ENCODE data around the gene SYT17.

SYT17 gene

GRCh38 chr16:19266774-19267173 lies 98.7 kb downstream of the SYT17 start:
- DNase-seq = no peak

GRCh38 chr16:19269098-19269497 lies 101.1 kb downstream of the SYT17 start:
- DNase-seq = no peak

GRCh38 chr16:19274165-19274797 lies 106.2 kb downstream of the SYT17 start:
- DNase-seq = no peak

GRCh38 chr16:19278403-19278802 lies 110.4 kb downstream of the SYT17 start:
- no peak for DNase-seq

- DNase-seq = no peak
Measured at GRCh38 chr16:19281246-19281645, 113.2 kb downstream of the SYT17 start.

GRCh38 chr16:19282101-19282500 lies 114.1 kb downstream of the SYT17 start:
- DNase-seq = no peak

GRCh38 chr16:19283637-19284036 lies 115.6 kb downstream of the SYT17 start:
- DNase-seq = no peak

- DNase-seq = no peak
Measured at GRCh38 chr16:19284207-19284606, 116.2 kb downstream of the SYT17 start.

- DNase-seq = no peak
Measured at GRCh38 chr16:19285431-19285830, 117.4 kb downstream of the SYT17 start, which contains the start of gene CLEC19A. Gene CLEC19A, plus strand, starts transcription at chr16:19285731. Its CDS starts 121 bp downstream, at chr16:19285852.

GRCh38 chr16:19286827-19287226 lies 118.8 kb downstream of the SYT17 start:
- DNase-seq = no peak

GRCh38 chr16:19287241-19287640 lies 119.2 kb downstream of the SYT17 start:
- no peak for DNase-seq

GRCh38 chr16:19288872-19289799 lies 121.1 kb downstream of the SYT17 start:
- DNase-seq = no peak

GRCh38 chr16:19289811-19290485 lies 121.9 kb downstream of the SYT17 start:
- DNase-seq = no peak

GRCh38 chr16:19290860-19291259 lies 122.8 kb downstream of the SYT17 start:
- DNase-seq = no peak

- DNase-seq = no peak
Measured at GRCh38 chr16:19291475-19291874, 123.4 kb downstream of the SYT17 start.

- no peak for DNase-seq
Measured at GRCh38 chr16:19292186-19292585, 124.1 kb downstream of the SYT17 start.

GRCh38 chr16:19294156-19294649 lies 126.2 kb downstream of the SYT17 start:
- no peak for DNase-seq

- no peak for DNase-seq
Measured at GRCh38 chr16:19295393-19295792, 127.4 kb downstream of the SYT17 start.

GRCh38 chr16:19297454-19297853 lies 129.4 kb downstream of the SYT17 start:
- no peak for DNase-seq

GRCh38 chr16:19299565-19299964 lies 131.5 kb downstream of the SYT17 start:
- no peak for DNase-seq

GRCh38 chr16:19301931-19302330 lies 133.9 kb downstream of the SYT17 start:
- no peak for DNase-seq

GRCh38 chr16:19304750-19305149 lies 136.7 kb downstream of the SYT17 start:
- DNase-seq = no peak

GRCh38 chr16:19305443-19305842 lies 137.4 kb downstream of the SYT17 start:
- no peak for DNase-seq

Data from activated naive CD4-positive, alpha-beta T cell (primary cell).